Measurements from ENCODE around the gene TWIST2. TPM values are rescaled to one million over a fixed set of nuclear protein-coding genes. Genes with fewer than 3 reads are reported as not detected.
A peak's percentile ranks its signal among the peaks of the same experiment; 100 is the strongest.

The TWIST2 gene
- total RNA-seq, 2 donors from 2014 or later: 1.9 TPM; not detected in 1

- 89 to 92% methylated on average over 17 to 22 of the region's 22 CpGs for WGBS, 2 experiments (ENCODE audit: insufficient coverage in 1 of 2, insufficient read length in 1 of 2)
- Mint-ChIP-seq H3K27ac (no peak overlapping the region), H3K36me3 (ENCODE audit: low read depth) (no peaks in the 10 kb centered on the region), H3K4me3 (no peak overlapping the region), H3K9me3 (peaks cover 4% of the 10 kb centered on the region), H3K4me1 (peaks cover 20% of the 10 kb centered on the region), H3K27me3 (ENCODE audit: insufficient read depth) (peaks cover 6% of the 10 kb centered on the region)
- Histone ChIP-seq H3K4me1 (ENCODE audit: control insufficient read depth, insufficient read depth, low read length) (no peaks in the 10 kb centered on the region), H3K9ac (ENCODE audit: extremely low read depth, low read length, poor library complexity, severe bottlenecking) (no peak overlapping the region), H3K27me3 (ENCODE audit: control insufficient read depth, insufficient read depth, low read length, poor library complexity, severe bottlenecking) (no peaks in the 10 kb centered on the region), H3K9me3 (ENCODE audit: control insufficient read depth, low read length) (no peaks in the 10 kb centered on the region), H3K4me3 (ENCODE audit: low read length) (no peak overlapping the region), H3K27ac (ENCODE audit: low read depth, low read length) (no peak overlapping the region), H3K36me3 (ENCODE audit: control insufficient read depth, insufficient read depth, low read length) (no peaks in the 10 kb centered on the region)
- DNase-seq: peak; percentile 26
- no peak for TF ChIP-seq CTCF (conservative IDR thresholded peaks at IDR 0.05)
These were observed 66.2 kb downstream of the TWIST2 start for GRCh38 chr2:238913931-238914647.

- Mint-ChIP-seq H3K27me3 (ENCODE audit: insufficient read depth) (peaks cover 6% of the 10 kb centered on the region), H3K4me3 (no peak overlapping the region), H3K9me3 (peaks cover 4% of the 10 kb centered on the region), H3K27ac (no peak overlapping the region), H3K4me1 (peaks cover 19% of the 10 kb centered on the region), H3K36me3 (ENCODE audit: low read depth) (no peaks in the 10 kb centered on the region)
- Histone ChIP-seq H3K9ac (ENCODE audit: extremely low read depth, low read length, poor library complexity, severe bottlenecking) (no peak overlapping the region), H3K27ac (ENCODE audit: low read depth, low read length) (no peak overlapping the region), H3K4me1 (ENCODE audit: control insufficient read depth, insufficient read depth, low read length) (no peaks in the 10 kb centered on the region), H3K9me3 (ENCODE audit: control insufficient read depth, low read length) (no peaks in the 10 kb centered on the region), H3K4me3 (ENCODE audit: low read length) (no peak overlapping the region), H3K36me3 (ENCODE audit: control insufficient read depth, insufficient read depth, low read length) (no peaks in the 10 kb centered on the region), H3K27me3 (ENCODE audit: control insufficient read depth, insufficient read depth, low read length, poor library complexity, severe bottlenecking) (no peaks in the 10 kb centered on the region)
- no peak for DNase-seq
- no peak for TF ChIP-seq CTCF (conservative IDR thresholded peaks at IDR 0.05)
- 89 to 100% methylated on average over 1 to 11 of the region's 11 CpGs for WGBS, 2 experiments (ENCODE audit: insufficient coverage in 1 of 2, insufficient read length in 1 of 2)
These were observed 66.7 kb downstream of the TWIST2 start for GRCh38 chr2:238914648-238915015.

GRCh38 chr2:238915196-238915595 is 67.3 kb downstream of the TWIST2 start:
- no peaks in the 10 kb centered on the region for H3K36me3 ChIP-seq (ENCODE audit: control insufficient read depth, insufficient read depth, low read length)
- Mint-ChIP-seq H3K27ac (no peak overlapping the region), H3K4me3 (no peak overlapping the region), H3K9me3 (peaks cover 4% of the 10 kb centered on the region), H3K27me3 (ENCODE audit: insufficient read depth) (peaks cover 6% of the 10 kb centered on the region), H3K36me3 (ENCODE audit: low read depth) (no peaks in the 10 kb centered on the region), H3K4me1 (peaks cover 14% of the 10 kb centered on the region)
- H3K4me3 ChIP-seq (ENCODE audit: low read length): no peak overlapping the region
- TF ChIP-seq CTCF (conservative IDR thresholded peaks at IDR 0.05): no peak
- H3K9ac ChIP-seq (ENCODE audit: extremely low read depth, low read length, poor library complexity, severe bottlenecking): no peak overlapping the region
- no peaks in the 10 kb centered on the region for H3K27me3 ChIP-seq (ENCODE audit: control insufficient read depth, insufficient read depth, low read length, poor library complexity, severe bottlenecking)
- H3K9me3 ChIP-seq (ENCODE audit: control insufficient read depth, low read length): no peaks in the 10 kb centered on the region
- 91 to 96% methylated on average over 8 to 9 of the region's 9 CpGs for WGBS, 2 experiments (ENCODE audit: insufficient coverage in 1 of 2, insufficient read length in 1 of 2)
- H3K4me1 ChIP-seq (ENCODE audit: control insufficient read depth, insufficient read depth, low read length): no peaks in the 10 kb centered on the region
- no peak overlapping the region for H3K27ac ChIP-seq (ENCODE audit: low read depth, low read length)
- DNase-seq: peak; percentile 16

Measured in endodermal cell (in vitro differentiated cells).